HG03565 (cell line): ENCODE data around the gene BACE2.
"Not testable (repeated sequence)": the region's sequence is repeated elsewhere in the genome, so short reads cannot be mapped to it uniquely, and the experiment has no call there.

ENCODE experiments used
- ATAC-seq: cut with Tn5 transposase; IDR thresholded peaks from one replicate; pipeline ENCODE4 v1.9.1; 2021; ENCODE audit warnings: mild to moderate bottlenecking, moderate library complexity; ENCODE audit not compliant: unreplicated experiment

The BACE2 gene

GRCh38 chr21:41235201-41235600 lies 67.2 kb downstream of the BACE2 start:
- ATAC-seq, result no peak

- ATAC-seq, result no peak
These were observed 68.5 kb downstream of the BACE2 start for GRCh38 chr21:41236352-41236973.

- not testable (repeated sequence) for ATAC-seq
These were observed 70.3 kb downstream of the BACE2 start for GRCh38 chr21:41238081-41238796.

GRCh38 chr21:41240040-41240439 lies 72.1 kb downstream of the BACE2 start:
- ATAC-seq, result no peak

GRCh38 chr21:41241341-41241740 lies 73.4 kb downstream of the BACE2 start:
- no peak for ATAC-seq

GRCh38 chr21:41242238-41242829 lies 74.4 kb downstream of the BACE2 start:
- ATAC-seq, result no peak

GRCh38 chr21:41243107-41243506 lies 75.1 kb downstream of the BACE2 start:
- no peak for ATAC-seq

GRCh38 chr21:41244266-41244880 lies 76.4 kb downstream of the BACE2 start:
- ATAC-seq, result not testable (repeated sequence)

GRCh38 chr21:41245509-41246135 lies 77.7 kb downstream of the BACE2 start:
- ATAC-seq, result no peak

GRCh38 chr21:41246808-41247207 lies 78.8 kb downstream of the BACE2 start:
- ATAC-seq, result no peak

GRCh38 chr21:41247561-41248545 lies 79.9 kb downstream of the BACE2 start:
- ATAC-seq, result no peak

- no peak for ATAC-seq
These were observed 81.5 kb downstream of the BACE2 start for GRCh38 chr21:41249476-41249875.

GRCh38 chr21:41250519-41250918 lies 82.6 kb downstream of the BACE2 start:
- ATAC-seq, result no peak

GRCh38 chr21:41251961-41252642 lies 84.1 kb downstream of the BACE2 start:
- no peak for ATAC-seq

GRCh38 chr21:41254090-41254700 lies 86.2 kb downstream of the BACE2 start:
- no peak for ATAC-seq

- ATAC-seq, result no peak
These were observed 87.2 kb downstream of the BACE2 start for GRCh38 chr21:41255190-41255589.

- not testable (repeated sequence) for ATAC-seq
These were observed 88.3 kb downstream of the BACE2 start for GRCh38 chr21:41256231-41256630.

GRCh38 chr21:41256771-41257702 lies 89.1 kb downstream of the BACE2 start:
- no peak for ATAC-seq
